ENCODE measurements around the gene MS4A18.

The MS4A18 gene

GRCh38 chr11:60790726-60791125 is 66.2 kb downstream of the MS4A18 start:
- DNase-seq, result no peak

GRCh38 chr11:60791153-60791933 is 66.8 kb downstream of the MS4A18 start:
- no peak for DNase-seq

DNA sequence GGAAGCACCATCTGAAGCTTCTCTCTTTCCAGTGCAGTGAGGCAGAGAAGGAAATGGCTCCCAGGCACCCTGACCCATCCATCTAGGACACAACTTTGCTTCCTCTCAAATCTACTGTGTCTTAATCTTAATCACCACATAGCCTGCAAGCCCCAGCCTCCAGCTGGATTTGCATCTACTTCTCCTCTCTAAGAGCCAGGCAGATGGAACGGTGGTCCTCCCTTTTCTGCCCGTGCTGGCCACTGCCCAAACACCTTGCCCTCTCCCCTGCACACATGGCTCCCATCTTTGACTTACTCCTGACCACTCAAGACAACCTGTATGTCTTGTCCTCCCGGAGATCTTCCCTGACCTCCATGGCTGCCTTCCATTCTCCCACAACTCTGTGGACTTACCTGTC is 68.0 kb downstream of the MS4A18 start:
- DNase-seq, result no peak

All from SHP77 (cell line).